ENCODE data around the gene SETD2. TPM values are rescaled to one million over a fixed set of nuclear protein-coding genes. Genes with fewer than 3 reads are reported as not detected.
"Not testable (repeated sequence)": the region's sequence is repeated elsewhere in the genome, so short reads cannot be mapped to it uniquely, and the experiment has no call there.

The SETD2 gene
- total RNA-seq, 3 donors from 2014 or later (not counting 1 experiment from before 2014, with no cell fraction given) = 86.5 to 104 (median 95.9) TPM

GRCh38 chr3:47041114-47041513, 122.8 kb downstream of the SETD2 start:
- H3K4me1 ChIP-seq (ENCODE audit: control insufficient read depth, insufficient read depth, low read length) = peaks cover 11% of the 10 kb centered on the region
- no peaks in the 10 kb centered on the region for H3K9me3 ChIP-seq (ENCODE audit: control insufficient read depth, insufficient read depth, low read length)
- Mint-ChIP-seq H3K27ac (no peak overlapping the region), H3K9me3 (no peaks in the 10 kb centered on the region), H3K4me1 (peaks cover 17 to 19% of the 10 kb centered on the region in 2 donors), H3K27me3 (ENCODE audit: low read depth in 2 of 2) (no peaks in the 10 kb centered on the region), H3K4me3 (no peak overlapping the region), H3K36me3 (peaks cover 26% of the 10 kb centered on the region)
- WGBS (ENCODE audit: insufficient coverage) = 86% methylated on average over 2 of the region's 3 CpGs
- TF ChIP-seq CTCF (IDR thresholded peaks at IDR 0.05) = no peak
- ATAC-seq (no peak), DNase-seq (no peak)
- H3K27me3 ChIP-seq (ENCODE audit: control insufficient read depth, insufficient read depth, low read length) = no peaks in the 10 kb centered on the region
- intact Hi-C loops (cut with micrococcal nuclease) = no loop called here
- no peak overlapping the region for H3K4me3 ChIP-seq (ENCODE audit: low read length)
- H3K27ac ChIP-seq (ENCODE audit: low read length) = no peak overlapping the region
- peaks cover 55% of the 10 kb centered on the region for H3K36me3 ChIP-seq (ENCODE audit: control insufficient read depth, insufficient read depth, low read length)

- H3K27me3 Mint-ChIP-seq (ENCODE audit: low read depth in 2 of 2); H3K4me3 ChIP-seq (ENCODE audit: low read length): not testable (repeated sequence)
- intact Hi-C loops (cut with micrococcal nuclease) = loop anchor here (5.0 kb wide), 4 partner anchors 60 to 745 kb away; partner anchors contain the start of genes CCDC12, NBEAL2, SETD2 and SMARCC1
Measured at GRCh38 chr3:47037302-47037701, 126.6 kb downstream of the SETD2 start.

GRCh38 chr3:47036145-47036544, 127.8 kb downstream of the SETD2 start:
- intact Hi-C loops (cut with micrococcal nuclease) = loop anchor here (5.0 kb wide), 4 partner anchors 59 to 746 kb away; partner anchors contain the start of genes CCDC12, NBEAL2, SETD2 and SMARCC1
- H3K4me1 ChIP-seq (ENCODE audit: control insufficient read depth, insufficient read depth, low read length) = peaks cover 11% of the 10 kb centered on the region
- no peaks in the 10 kb centered on the region for H3K27me3 Mint-ChIP-seq (ENCODE audit: low read depth in 2 of 2)
- no peak for TF ChIP-seq CTCF (IDR thresholded peaks at IDR 0.05)
- H3K9me3 ChIP-seq (ENCODE audit: control insufficient read depth, insufficient read depth, low read length) = no peaks in the 10 kb centered on the region
- 98% methylated on average over 3 of the region's 3 CpGs for WGBS (ENCODE audit: insufficient coverage)
- H3K36me3 ChIP-seq (ENCODE audit: control insufficient read depth, insufficient read depth, low read length) = peaks cover 54% of the 10 kb centered on the region
- H3K27me3 ChIP-seq (ENCODE audit: control insufficient read depth, insufficient read depth, low read length) = no peaks in the 10 kb centered on the region
- no peak overlapping the region for H3K4me3 ChIP-seq (ENCODE audit: low read length)
- H3K27ac Mint-ChIP-seq = peak overlapping the region in 1 of 2 donors; percentile 13
- H3K9me3 Mint-ChIP-seq = no peaks in the 10 kb centered on the region
- ATAC-seq (no peak), DNase-seq (no peak)
- H3K4me3 Mint-ChIP-seq = no peak overlapping the region
- H3K36me3 Mint-ChIP-seq = peaks cover 34% of the 10 kb centered on the region
- H3K4me1 Mint-ChIP-seq = peaks cover 22 to 30% of the 10 kb centered on the region in 2 donors
- H3K27ac ChIP-seq (ENCODE audit: low read length) = no peak overlapping the region

More at GRCh38 chr3:47037302-47037701, 126.6 kb downstream of the SETD2 start:
- Mint-ChIP-seq H3K4me1 (peaks cover 19 to 21% of the 10 kb centered on the region in 2 donors), H3K36me3 (peaks cover 36% of the 10 kb centered on the region), H3K4me3 (peak overlapping the region; percentile 67), H3K27ac (peak overlapping the region; percentile 83 to 94)
- H3K9me3 Mint-ChIP-seq; H3K27me3 ChIP-seq (ENCODE audit: control insufficient read depth, insufficient read depth, low read length); ATAC-seq; H3K9me3 ChIP-seq (ENCODE audit: control insufficient read depth, insufficient read depth, low read length); DNase-seq: not testable (repeated sequence)
- WGBS (ENCODE audit: insufficient coverage) = 50% methylated on average over 2 of the region's 6 CpGs
- Histone ChIP-seq H3K27ac (ENCODE audit: low read length) (peak overlapping the region; percentile 7), H3K36me3 (ENCODE audit: control insufficient read depth, insufficient read depth, low read length) (peaks cover 64% of the 10 kb centered on the region), H3K4me1 (ENCODE audit: control insufficient read depth, insufficient read depth, low read length) (peaks cover 11% of the 10 kb centered on the region)

GRCh38 chr3:47035645-47036044, 128.3 kb downstream of the SETD2 start:
- 92% methylated on average over 1 of the region's 2 CpGs for WGBS (ENCODE audit: insufficient coverage)
- H3K27ac Mint-ChIP-seq = peak overlapping the region in 1 of 2 donors; percentile 31
- DNase-seq (no peak), ATAC-seq (no peak)
- no peak overlapping the region for H3K4me3 Mint-ChIP-seq
- H3K4me1 Mint-ChIP-seq = peaks cover 23 to 35% of the 10 kb centered on the region in 2 donors
- intact Hi-C loops (cut with micrococcal nuclease) = loop anchor here (5.0 kb wide), 4 partner anchors 58 to 747 kb away; partner anchors contain the start of genes CCDC12, NBEAL2, SETD2 and SMARCC1
- H3K27me3 ChIP-seq (ENCODE audit: control insufficient read depth, insufficient read depth, low read length) = no peaks in the 10 kb centered on the region
- H3K9me3 Mint-ChIP-seq = no peaks in the 10 kb centered on the region
- TF ChIP-seq CTCF (IDR thresholded peaks at IDR 0.05) = no peak
- H3K9me3 ChIP-seq (ENCODE audit: control insufficient read depth, insufficient read depth, low read length) = no peaks in the 10 kb centered on the region
- H3K27me3 Mint-ChIP-seq (ENCODE audit: low read depth in 2 of 2) = no peaks in the 10 kb centered on the region
- H3K36me3 ChIP-seq (ENCODE audit: control insufficient read depth, insufficient read depth, low read length) = peaks cover 49% of the 10 kb centered on the region
- H3K27ac ChIP-seq (ENCODE audit: low read length) = no peak overlapping the region
- H3K4me1 ChIP-seq (ENCODE audit: control insufficient read depth, insufficient read depth, low read length) = peaks cover 11% of the 10 kb centered on the region
- no peak overlapping the region for H3K4me3 ChIP-seq (ENCODE audit: low read length)
- peaks cover 31% of the 10 kb centered on the region for H3K36me3 Mint-ChIP-seq

Data from natural killer cell (primary cell).